ENCODE data around the gene RPS27A.
"Not testable (repeated sequence)": the region's sequence is repeated elsewhere in the genome, so short reads cannot be mapped to it uniquely, and the experiment has no call there.

Gene RPS27A

DNA sequence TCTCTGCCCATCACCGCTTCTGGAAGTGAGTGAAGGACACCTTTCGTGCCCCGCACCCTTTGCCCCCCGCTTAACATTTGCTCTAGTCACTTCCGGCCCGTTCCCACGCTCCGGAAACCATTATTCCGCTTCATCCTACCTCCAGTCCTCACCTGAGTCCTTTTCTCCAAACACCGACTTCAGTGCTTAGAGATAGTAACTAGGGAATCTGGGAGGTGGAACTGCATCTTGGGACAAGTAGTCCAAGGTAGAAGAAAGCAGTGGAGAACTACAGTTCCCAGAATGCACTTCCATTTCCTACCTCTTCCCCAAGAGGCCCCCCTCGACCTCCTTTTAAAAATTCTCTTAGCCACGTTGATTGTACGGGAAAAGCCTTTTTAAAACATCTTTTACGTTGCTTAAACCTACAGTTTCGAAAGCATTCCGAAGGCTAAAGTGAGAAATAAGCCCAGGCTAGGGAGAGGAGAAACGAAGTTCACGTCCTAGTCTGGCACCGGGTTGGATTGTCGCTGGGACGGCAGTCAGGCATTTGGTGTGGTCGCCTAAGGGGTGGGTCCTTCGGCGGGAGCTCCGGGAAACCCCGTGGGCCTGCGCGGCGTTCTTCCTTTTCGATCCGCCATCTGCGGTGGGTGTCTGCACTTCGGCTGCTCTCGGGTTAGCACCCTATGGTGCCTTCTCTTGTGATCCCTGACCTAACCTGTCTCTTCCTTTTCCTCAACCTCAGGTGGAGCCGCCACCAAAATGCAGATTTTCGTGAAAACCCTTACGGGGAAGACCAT is at the start of gene RPS27A, which contains the start of gene CLHC1:
Gene RPS27A (plus strand): TSS at position 605 of the 779 bp plus-strand sequence. CDS start 137 bp downstream, at position 742.
Gene CLHC1 (minus strand): TSS at position 210 of the 779 bp plus-strand sequence. CDS start 9,882 bp downstream, outside the sequence.
- peak; percentile 95 to 97 for DNase-seq

GRCh38 chr2:55186837-55187236 is 45.7 kb upstream of the RPS27A start:
- not testable (repeated sequence) for DNase-seq

DNA sequence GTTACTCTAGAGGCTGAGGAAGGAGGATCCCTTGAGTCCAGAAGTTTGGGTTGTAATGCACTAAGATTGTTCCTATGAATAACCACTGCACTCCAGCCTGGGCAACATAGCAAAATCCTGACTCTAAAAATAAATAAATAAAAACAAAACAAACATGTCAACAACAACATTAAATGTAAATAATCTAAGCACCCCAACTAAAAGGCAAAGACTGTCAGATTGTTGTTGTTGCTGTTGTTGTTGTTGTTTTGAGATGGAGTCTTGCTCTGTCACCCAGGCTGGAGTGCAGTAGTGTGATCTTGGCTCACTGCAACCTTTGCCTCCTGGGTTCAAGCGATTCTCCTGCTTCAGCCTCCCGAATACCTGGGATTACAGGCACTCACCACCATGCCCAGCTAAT is 40.6 kb upstream of the RPS27A start:
- not testable (repeated sequence) for DNase-seq

GRCh38 chr2:55196526-55196925 is 36.0 kb upstream of the RPS27A start:
- no peak for DNase-seq

- DNase-seq, result no peak
Observed at GRCh38 chr2:55200416-55200815, 32.1 kb upstream of the RPS27A start.

DNA sequence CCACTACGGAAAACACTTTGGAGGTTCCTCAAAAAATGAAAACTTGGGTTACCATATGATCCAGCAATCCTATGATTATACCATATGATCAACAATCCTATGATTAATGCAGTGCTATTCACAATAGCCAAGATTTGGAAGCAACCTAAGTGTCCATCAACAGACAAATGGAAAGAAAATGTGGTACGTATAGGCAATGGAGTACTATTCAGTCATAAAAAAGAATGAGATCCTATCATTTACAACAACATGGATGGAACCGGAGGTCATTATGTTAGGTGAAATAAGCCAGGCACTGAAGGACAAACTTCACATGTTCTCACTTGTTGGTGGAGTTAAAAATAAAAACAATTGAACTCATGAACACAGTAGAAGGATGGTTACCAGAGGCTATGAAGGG is 28.0 kb upstream of the RPS27A start:
- no peak for DNase-seq

GRCh38 chr2:55204950-55205349 is 27.5 kb upstream of the RPS27A start:
- DNase-seq, result no peak

GRCh38 chr2:55213822-55214221 is 18.7 kb upstream of the RPS27A start:
- no peak for DNase-seq

DNA sequence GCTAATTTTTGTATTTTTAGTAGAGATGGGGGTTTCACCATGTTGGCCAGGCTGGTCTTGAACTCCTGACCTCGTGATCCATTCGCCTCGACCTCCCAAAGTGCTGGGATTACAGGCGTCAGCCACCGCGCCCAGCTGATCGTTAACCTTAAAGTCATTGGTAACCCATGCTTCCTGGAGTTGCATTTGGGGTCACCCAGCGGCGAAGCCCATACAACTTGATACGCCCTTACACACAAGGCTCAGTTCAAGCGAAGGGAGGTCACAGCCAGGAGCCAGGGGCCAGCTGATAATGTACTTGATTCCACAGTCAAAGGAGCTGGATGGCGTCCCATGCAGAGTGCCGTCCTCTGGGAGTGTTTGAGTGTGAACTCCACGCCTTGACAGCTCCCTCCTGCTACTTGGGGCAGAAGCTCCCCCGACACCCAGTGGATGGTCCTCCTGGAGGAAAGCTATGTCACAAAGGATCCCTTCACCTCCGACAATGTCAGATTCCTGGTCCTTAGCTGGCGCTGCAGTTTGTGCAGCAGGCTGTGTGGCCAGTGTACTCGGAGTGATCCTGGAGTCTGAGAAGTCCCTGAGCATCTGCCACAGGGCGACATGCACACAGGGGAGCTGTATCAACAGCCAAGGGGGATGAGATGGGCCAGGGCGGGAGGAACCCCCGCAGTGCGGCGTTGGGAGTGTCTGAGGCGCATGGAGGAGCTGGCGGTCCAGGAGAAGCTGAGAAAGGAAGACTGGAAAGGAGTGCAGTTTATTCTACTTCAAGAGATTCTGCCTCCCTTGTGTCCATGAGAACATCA is 8.3 kb upstream of the RPS27A start:
- peak in 1 of 2 experiments; percentile 33 for DNase-seq

DNA sequence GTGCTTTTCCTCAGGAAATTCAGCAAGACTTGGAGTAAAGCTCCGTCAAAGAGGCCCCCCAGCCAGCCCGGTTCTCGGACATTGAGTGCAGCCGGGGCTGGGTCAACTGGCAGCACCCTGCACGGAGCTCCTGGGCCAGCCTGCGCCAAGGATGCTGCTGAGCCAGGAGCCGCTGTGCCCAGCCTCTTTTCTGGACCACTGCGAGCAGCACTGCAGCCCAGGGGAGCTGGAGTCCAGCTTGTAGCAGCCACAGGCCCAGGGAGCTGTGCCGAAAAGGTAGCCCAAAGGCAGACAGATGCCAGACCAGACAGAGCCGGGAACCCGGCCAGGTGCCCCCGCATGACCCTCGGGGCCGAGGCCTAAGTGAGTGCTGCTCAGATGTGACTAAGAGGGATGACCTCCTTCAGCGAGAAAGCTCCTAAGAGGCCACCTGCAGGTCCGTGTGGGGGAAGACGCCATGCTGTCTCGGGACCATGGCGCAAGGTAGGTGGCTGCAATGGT is 7.7 kb upstream of the RPS27A start:
- DNase-seq, result no peak

DNA sequence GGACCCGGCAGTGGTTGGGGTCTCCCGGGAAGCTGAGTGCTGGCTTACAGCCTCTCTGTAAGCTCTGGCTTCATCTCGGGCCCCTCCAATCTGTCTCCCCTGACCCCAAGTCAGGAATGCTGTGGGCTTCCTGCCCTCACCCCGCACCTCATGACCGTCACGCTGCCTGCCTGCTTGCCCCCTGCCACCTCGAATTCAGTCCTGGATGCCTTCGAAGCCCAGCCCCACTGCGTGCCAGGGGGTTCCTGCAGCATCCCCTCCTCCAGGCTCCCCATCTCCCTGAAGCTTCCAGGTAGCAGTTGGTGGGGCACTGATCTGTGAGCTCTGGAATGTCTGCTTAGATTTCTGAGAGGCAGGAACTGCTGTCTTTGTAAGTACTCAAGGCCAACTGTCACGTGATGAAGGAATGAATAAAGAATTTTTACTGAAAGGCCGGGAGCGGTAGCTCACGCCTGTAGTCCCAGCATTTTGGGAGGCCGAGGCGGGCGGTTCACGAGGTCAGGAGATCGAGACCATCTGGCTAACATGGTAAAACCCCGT is 6.9 kb upstream of the RPS27A start:
- no peak for DNase-seq

DNA sequence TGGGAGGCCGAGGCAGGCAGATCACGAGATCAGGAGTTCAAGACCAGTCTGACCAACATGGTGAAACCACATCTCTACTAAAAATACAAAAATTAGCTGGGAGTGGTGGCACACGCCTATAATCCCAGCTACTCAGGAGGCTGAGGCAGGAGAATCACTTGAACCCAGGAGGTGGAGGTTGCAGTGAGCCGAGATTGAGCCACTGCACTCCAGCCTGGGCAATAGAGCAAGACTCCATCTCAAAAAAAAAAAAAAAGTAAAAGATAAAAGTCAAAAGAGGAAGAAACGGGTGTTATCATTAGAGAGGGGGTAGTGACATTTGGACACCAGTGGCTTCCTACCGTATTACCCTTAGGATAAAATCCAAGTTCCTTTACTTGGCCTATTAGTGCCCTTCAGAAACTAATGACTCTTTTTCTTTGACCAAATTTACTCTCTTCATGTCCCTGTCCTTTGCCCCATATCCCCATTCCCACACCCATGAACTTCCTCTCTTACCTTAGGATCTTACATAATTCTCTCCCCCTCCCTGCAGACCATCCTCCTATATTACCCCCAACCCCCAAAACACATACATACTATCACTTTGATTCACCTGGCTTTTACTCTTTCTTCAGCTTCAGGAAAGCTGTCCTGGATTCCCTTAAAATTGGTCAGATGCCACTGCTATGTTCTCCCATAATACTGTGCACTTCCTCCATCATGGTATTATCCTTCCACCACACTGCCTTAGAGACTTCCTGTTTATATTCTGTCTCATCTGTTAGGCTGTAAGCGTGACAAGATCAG is 4.9 kb upstream of the RPS27A start:
- not testable (repeated sequence) for DNase-seq

DNA sequence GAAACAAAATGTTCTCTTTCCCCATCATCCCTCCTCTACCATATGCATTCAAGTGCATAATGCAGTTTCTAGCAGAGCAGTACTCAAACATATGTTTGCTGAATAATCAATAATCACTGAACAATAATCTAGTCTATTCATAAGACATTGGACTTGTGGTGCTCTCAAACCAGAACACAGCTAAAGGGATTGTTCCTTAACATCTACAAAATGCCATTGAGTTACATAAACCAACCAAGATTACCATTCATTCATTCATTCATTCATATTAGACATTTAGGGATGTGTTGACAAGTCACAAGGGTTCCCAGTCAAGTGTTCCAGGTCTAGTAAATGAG is 4.3 kb upstream of the RPS27A start:
- no peak for DNase-seq

GRCh38 chr2:55229221-55229620 is 3.3 kb upstream of the RPS27A start:
- no peak for DNase-seq

GRCh38 chr2:55230551-55230950 is 1.9 kb upstream of the RPS27A start:
- DNase-seq, result no peak

GRCh38 chr2:55231546-55232083 is 873 bp upstream of the RPS27A start:
- DNase-seq, result no peak

DNA sequence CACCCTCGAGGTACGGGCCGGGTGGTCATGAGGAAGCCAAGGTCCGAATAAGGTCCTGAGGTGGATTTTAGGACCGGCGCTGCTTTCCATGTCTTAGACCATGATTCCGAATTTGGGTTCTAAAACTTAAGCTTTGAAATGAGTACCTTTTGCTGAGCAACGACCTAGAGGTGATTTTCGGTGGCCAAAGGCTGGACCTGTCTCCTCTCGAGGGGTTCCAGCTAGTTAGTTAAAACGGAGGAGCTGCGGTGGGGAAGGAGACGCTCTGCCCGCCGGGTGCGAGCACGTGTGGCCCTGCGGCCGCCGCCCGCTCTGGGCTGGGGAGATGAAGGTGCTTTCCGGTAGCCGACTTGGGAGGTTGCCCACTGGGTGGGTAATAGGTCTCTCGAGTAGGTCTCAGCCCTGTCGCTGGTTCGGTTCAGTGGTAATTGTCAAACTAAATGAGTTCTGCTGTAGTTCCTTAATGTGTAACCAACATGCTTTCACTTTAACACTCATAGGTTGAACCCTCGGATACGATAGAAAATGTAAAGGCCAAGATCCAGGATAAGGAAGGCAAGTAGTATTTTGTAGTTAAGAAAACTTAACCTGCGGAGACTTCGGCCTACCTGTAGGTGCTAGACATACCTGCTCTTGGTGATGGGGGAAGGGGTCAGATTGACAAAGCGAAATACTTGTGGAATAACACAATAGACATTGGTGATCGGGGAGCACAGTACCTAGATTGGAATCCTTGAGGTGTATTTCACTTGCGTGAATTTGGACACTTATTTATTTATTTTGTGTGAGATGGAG is 572 bp downstream of the RPS27A start:
- peak; percentile 52 to 58 for DNase-seq

DNA sequence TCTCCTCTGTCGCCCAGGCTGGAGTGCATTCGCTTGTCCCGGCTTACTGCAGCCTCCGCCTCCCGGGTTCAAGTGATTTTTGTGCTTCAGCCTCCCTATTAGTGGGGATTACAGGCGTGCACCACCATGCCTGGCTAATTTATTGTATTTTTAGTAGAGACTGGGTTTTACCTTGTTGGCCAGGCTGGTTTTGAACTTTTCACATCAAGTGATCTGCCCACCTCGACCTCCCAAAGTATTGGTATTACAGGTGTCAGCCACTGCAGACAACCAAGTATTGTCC is 1.1 kb downstream of the RPS27A start:
- DNase-seq, result no peak

GRCh38 chr2:55235724-55236538 is 3.4 kb downstream of the RPS27A start:
- no peak for DNase-seq

- no peak for DNase-seq
Observed at GRCh38 chr2:55236992-55237543, 4.6 kb downstream of the RPS27A start.
